Neural crest cell (in vitro differentiated cells): ENCODE data around the gene TMEM200C. TPM values are rescaled to one million over a fixed set of nuclear protein-coding genes. Genes with fewer than 3 reads are reported as not detected.
A peak's percentile ranks its signal among the peaks of the same experiment; 100 is the strongest.

Experiments
- DNase-seq: peaks from one replicate; pipeline ENCODE4 v3.0.0; 2021; ENCODE audit warnings: low read depth, mixed read lengths, low spot score
- H3K27ac Mint-ChIP-seq: one replicate; pipeline ENCODE4 v1.8.0; 2021; ENCODE audit warnings: mild to moderate bottlenecking, mixed read lengths; ENCODE audit not compliant: unreplicated experiment
- H3K27me3 Mint-ChIP-seq: 2 replicates; pipeline ENCODE4 v1.8.0; 2021; ENCODE audit warnings: low read depth, mild to moderate bottlenecking, mixed read lengths
- H3K36me3 Mint-ChIP-seq: 2 replicates; pipeline ENCODE4 v1.8.0; 2021; ENCODE audit warnings: low read depth, mild to moderate bottlenecking, mixed read lengths
- H3K4me1 Mint-ChIP-seq: 2 replicates; pipeline ENCODE4 v1.8.0; 2021; ENCODE audit warnings: mixed read lengths
- H3K4me3 Mint-ChIP-seq: one replicate; pipeline ENCODE4 v1.8.0; 2021; ENCODE audit warnings: mild to moderate bottlenecking, mixed read lengths
- H3K9me3 Mint-ChIP-seq: 2 replicates; pipeline ENCODE4 v1.8.0; 2021; ENCODE audit warnings: mixed read lengths
- CTCF ChIP-seq: fragments of 200-600 bp; sonication (generic); conservative IDR thresholded peaks from 2 replicates; pipeline ENCODE4 v1.5.0; 2021; ENCODE audit warnings: antibody characterized with exemption, mild to moderate bottlenecking
- total RNA-seq: library from RNA; stranded (reverse); gene quantifications from 2 replicates; pipeline ENCODE4 v1.2.1, GENCODE V29; 2021

The TMEM200C gene
- total RNA-seq, 1 donor from 2014 or later = 26.1 TPM

DNA sequence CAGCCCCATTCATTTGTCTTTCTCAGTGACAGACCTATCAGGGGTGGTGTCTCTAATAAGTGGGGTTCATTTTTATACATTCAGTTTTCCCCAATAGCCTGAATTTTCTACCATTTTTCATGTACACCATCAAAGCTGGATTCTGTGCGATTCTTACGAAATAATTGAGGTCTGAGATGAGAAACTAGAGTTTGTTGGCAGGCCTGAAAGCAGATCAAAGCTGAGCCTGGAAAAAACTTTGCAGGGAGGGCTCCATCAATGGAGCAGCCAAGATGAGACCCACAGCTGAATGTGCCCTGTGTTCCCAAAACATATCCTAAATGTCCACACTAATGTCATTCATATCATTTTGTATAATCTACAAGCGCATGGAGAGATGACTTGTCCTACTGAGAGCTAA, 4.5 kb upstream of the TMEM200C start:
- H3K27ac Mint-ChIP-seq = no peak overlapping the region
- peaks cover 39% of the 10 kb centered on the region for H3K36me3 Mint-ChIP-seq
- H3K4me1 Mint-ChIP-seq = peaks cover 32% of the 10 kb centered on the region
- H3K27me3 Mint-ChIP-seq = no peaks in the 10 kb centered on the region
- peak overlapping the region; percentile 10 for H3K4me3 Mint-ChIP-seq
- TF ChIP-seq CTCF = no peak
- DNase-seq = no peak
- H3K9me3 Mint-ChIP-seq = no peaks in the 10 kb centered on the region

DNA sequence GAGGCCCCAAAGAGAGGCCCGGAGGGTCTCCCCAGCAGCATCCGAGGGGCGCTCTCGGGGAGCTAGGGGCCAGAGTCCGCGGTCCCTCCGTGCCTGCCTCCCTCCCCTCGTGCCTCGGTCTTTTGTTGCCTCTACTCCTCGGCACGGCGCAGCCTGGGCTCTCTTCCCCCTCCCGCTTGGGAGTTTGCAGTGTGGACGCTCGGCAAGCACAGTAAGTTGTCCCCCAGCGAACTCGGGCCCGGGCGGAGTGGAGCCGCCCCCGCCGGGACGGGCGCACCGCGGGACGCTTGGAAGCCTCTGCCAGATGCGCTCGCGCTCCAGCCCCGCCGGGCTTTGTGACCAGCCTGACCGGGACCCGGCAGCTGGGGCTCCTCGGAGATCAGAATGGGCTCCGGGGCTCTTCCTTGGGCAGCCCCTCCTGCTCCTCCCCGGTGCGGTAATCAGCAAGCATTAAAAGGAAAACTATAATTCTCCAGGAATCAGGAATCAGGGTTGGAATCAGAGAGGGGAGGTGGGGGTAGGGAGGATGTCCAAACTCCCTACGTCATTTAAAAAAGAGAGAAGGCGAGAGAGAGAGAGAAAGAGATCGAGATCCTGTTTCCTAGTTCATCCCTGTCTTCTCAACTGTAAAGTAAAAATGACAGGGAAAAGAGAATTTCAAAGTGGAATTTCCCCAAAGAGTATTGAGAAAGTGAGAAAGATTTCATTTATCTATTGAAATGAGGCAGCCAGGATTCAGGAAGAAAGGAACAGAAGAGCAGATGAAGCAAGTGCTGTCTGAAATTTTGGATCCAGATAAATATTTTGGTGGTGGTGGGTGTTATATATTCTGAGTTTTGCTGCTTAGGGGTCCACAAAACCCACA, 786 bp upstream of the TMEM200C start:
- Mint-ChIP-seq H3K4me3 (peak overlapping the region; percentile 98), H3K27me3 (no peaks in the 10 kb centered on the region), H3K27ac (peak overlapping the region; percentile 99), H3K4me1 (peaks cover 62% of the 10 kb centered on the region), H3K9me3 (no peaks in the 10 kb centered on the region), H3K36me3 (peaks cover 24% of the 10 kb centered on the region)
- peak; percentile 63 for DNase-seq
- TF ChIP-seq CTCF = no peak

DNA sequence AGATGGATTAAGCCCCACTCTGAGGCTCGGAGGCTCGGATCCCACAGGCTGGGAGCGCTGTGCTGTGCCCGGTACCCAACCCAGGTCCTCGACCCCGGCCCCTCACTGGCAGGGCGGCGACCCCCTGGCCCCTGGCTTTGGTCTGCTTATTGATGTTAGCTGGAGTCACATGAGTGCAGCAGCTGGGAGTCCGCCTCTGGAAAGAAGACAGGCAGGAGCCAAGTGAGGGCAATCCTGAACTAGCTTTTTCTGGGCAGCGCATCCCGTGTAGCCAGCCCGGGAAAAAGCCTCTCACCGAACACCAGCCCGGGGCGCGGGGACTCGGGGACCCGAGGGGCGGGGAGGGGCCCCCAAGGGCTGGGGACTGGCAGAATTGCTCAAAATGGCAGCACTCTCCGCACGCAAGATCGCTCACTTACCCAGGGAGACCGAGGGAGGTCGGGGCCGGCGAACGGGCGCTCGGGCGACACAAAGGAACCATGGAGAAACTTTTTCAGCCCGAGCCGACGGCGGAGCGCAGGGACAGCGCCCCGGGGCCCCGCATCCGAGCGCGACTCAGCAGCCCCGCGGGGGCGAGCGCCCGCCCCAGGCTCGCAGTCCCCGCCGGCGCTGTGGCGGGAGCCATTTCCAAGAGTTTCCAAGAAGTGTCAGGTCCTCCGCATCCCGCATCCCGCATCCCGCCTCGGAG, 567 bp downstream of the TMEM200C start:
- no peaks in the 10 kb centered on the region for H3K9me3 Mint-ChIP-seq
- peak; percentile 41 for DNase-seq
- H3K27me3 Mint-ChIP-seq = no peaks in the 10 kb centered on the region
- TF ChIP-seq CTCF = no peak
- peaks cover 58% of the 10 kb centered on the region for H3K4me1 Mint-ChIP-seq
- peak overlapping the region; percentile 96 for H3K4me3 Mint-ChIP-seq
- peaks cover 13% of the 10 kb centered on the region for H3K36me3 Mint-ChIP-seq
- H3K27ac Mint-ChIP-seq = peak overlapping the region; percentile 97

GRCh38 chr18:5893956-5894610, 1.2 kb downstream of the TMEM200C start:
- Mint-ChIP-seq H3K4me1 (peaks cover 58% of the 10 kb centered on the region), H3K9me3 (no peaks in the 10 kb centered on the region), H3K27me3 (peaks cover 2% of the 10 kb centered on the region), H3K27ac (peak overlapping the region; percentile 97), H3K36me3 (peaks cover 16% of the 10 kb centered on the region), H3K4me3 (peak overlapping the region; percentile 96)
- DNase-seq = no peak
- no peak for TF ChIP-seq CTCF

- Mint-ChIP-seq H3K36me3 (peaks cover 13% of the 10 kb centered on the region), H3K27ac (no peak overlapping the region), H3K27me3 (peaks cover 2% of the 10 kb centered on the region), H3K9me3 (no peaks in the 10 kb centered on the region), H3K4me1 (peaks cover 50% of the 10 kb centered on the region), H3K4me3 (peak overlapping the region; percentile 96)
- TF ChIP-seq CTCF = no peak
- no peak for DNase-seq
Observed at GRCh38 chr18:5892823-5893431, 2.4 kb downstream of the TMEM200C start.
